ENCODE data around the gene FGF3. TPM values are rescaled to one million over a fixed set of nuclear protein-coding genes. Genes with fewer than 3 reads are reported as not detected.

FGF3 gene
- total and polyA plus RNA-seq, 4 donors = not detected

- Histone ChIP-seq H3K9me3 (ENCODE audit: control insufficient read depth, insufficient read depth, low read length) (peaks cover 2% of the 10 kb centered on the region), H3K27ac (ENCODE audit: low read depth, low read length) (no peak overlapping the region), H3K4me1 (ENCODE audit: control insufficient read depth, insufficient read depth, low read length) (no peaks in the 10 kb centered on the region)
Observed at GRCh38 chr11:69848201-69848600, 29.0 kb upstream of the FGF3 start.

GRCh38 chr11:69844396-69844795 is 25.2 kb upstream of the FGF3 start:
- Histone ChIP-seq H3K4me1 (ENCODE audit: control insufficient read depth, insufficient read depth, low read length) (peaks cover 9% of the 10 kb centered on the region), H3K27me3 (ENCODE audit: control insufficient read depth, insufficient read depth, low read length) (peaks cover 7% of the 10 kb centered on the region), H3K4me3 (ENCODE audit: low read depth, low read length) (no peak overlapping the region), H3K27ac (ENCODE audit: low read depth, low read length) (no peak overlapping the region), H3K9me3 (ENCODE audit: control insufficient read depth, insufficient read depth, low read length) (no peaks in the 10 kb centered on the region), H3K36me3 (ENCODE audit: control insufficient read depth, insufficient read depth, low read length) (no peaks in the 10 kb centered on the region)
- no peak for DNase-seq (ENCODE audit: low read depth in 4 of 6, low spot score in 6 of 6)
- 99% methylated on average over 6 of the region's 6 CpGs for WGBS (ENCODE audit: insufficient coverage)

More at GRCh38 chr11:69848201-69848600, 29.0 kb upstream of the FGF3 start:
- peaks cover 9% of the 10 kb centered on the region for H3K27me3 ChIP-seq (ENCODE audit: control insufficient read depth, insufficient read depth, low read length)
- peak in 3 of 6 donors; percentile 4 to 57 (median 44) for DNase-seq (ENCODE audit: low read depth in 4 of 6, low spot score in 6 of 6)
- no peak overlapping the region for H3K4me3 ChIP-seq (ENCODE audit: low read depth, low read length)
- H3K36me3 ChIP-seq (ENCODE audit: control insufficient read depth, insufficient read depth, low read length) = no peaks in the 10 kb centered on the region

GRCh38 chr11:69843529-69843921 is 24.3 kb upstream of the FGF3 start:
- H3K4me3 ChIP-seq (ENCODE audit: low read depth, low read length) = no peak overlapping the region
- no CpG with 5 or more reads among the region's 1 CpG for WGBS (ENCODE audit: insufficient coverage)
- H3K9me3 ChIP-seq (ENCODE audit: control insufficient read depth, insufficient read depth, low read length) = no peaks in the 10 kb centered on the region
- H3K36me3 ChIP-seq (ENCODE audit: control insufficient read depth, insufficient read depth, low read length) = no peaks in the 10 kb centered on the region
- H3K27me3 ChIP-seq (ENCODE audit: control insufficient read depth, insufficient read depth, low read length) = peaks cover 7% of the 10 kb centered on the region
- H3K27ac ChIP-seq (ENCODE audit: low read depth, low read length) = no peak overlapping the region
- H3K4me1 ChIP-seq (ENCODE audit: control insufficient read depth, insufficient read depth, low read length) = peaks cover 9% of the 10 kb centered on the region
- no peak for DNase-seq (ENCODE audit: low read depth in 4 of 6, low spot score in 6 of 6)

GRCh38 chr11:69842746-69843528 is 23.7 kb upstream of the FGF3 start:
- 48% methylated on average over 7 of the region's 7 CpGs for WGBS (ENCODE audit: insufficient coverage)
- no peak for DNase-seq (ENCODE audit: low read depth in 4 of 6, low spot score in 6 of 6)
- no peak overlapping the region for H3K27ac ChIP-seq (ENCODE audit: low read depth, low read length)

GRCh38 chr11:69841859-69842698 is 22.9 kb upstream of the FGF3 start:
- no peak overlapping the region for H3K4me3 ChIP-seq (ENCODE audit: low read depth, low read length)
- no peak overlapping the region for H3K27ac ChIP-seq (ENCODE audit: low read depth, low read length)
- peaks cover 7% of the 10 kb centered on the region for H3K27me3 ChIP-seq (ENCODE audit: control insufficient read depth, insufficient read depth, low read length)
- WGBS (ENCODE audit: insufficient coverage) = 66% methylated on average over 12 of the region's 13 CpGs
- no peaks in the 10 kb centered on the region for H3K9me3 ChIP-seq (ENCODE audit: control insufficient read depth, insufficient read depth, low read length)
- no peak for DNase-seq (ENCODE audit: low read depth in 4 of 6, low spot score in 6 of 6)
- peaks cover 9% of the 10 kb centered on the region for H3K4me1 ChIP-seq (ENCODE audit: control insufficient read depth, insufficient read depth, low read length)
- H3K36me3 ChIP-seq (ENCODE audit: control insufficient read depth, insufficient read depth, low read length) = no peaks in the 10 kb centered on the region

More at GRCh38 chr11:69842746-69843528, 23.7 kb upstream of the FGF3 start:
- H3K9me3 ChIP-seq (ENCODE audit: control insufficient read depth, insufficient read depth, low read length) = no peaks in the 10 kb centered on the region
- H3K36me3 ChIP-seq (ENCODE audit: control insufficient read depth, insufficient read depth, low read length) = no peaks in the 10 kb centered on the region
- no peak overlapping the region for H3K4me3 ChIP-seq (ENCODE audit: low read depth, low read length)
- H3K4me1 ChIP-seq (ENCODE audit: control insufficient read depth, insufficient read depth, low read length) = peaks cover 9% of the 10 kb centered on the region
- H3K27me3 ChIP-seq (ENCODE audit: control insufficient read depth, insufficient read depth, low read length) = peaks cover 7% of the 10 kb centered on the region

- Histone ChIP-seq H3K27ac (ENCODE audit: low read depth, low read length) (no peak overlapping the region), H3K9me3 (ENCODE audit: control insufficient read depth, insufficient read depth, low read length) (no peaks in the 10 kb centered on the region), H3K27me3 (ENCODE audit: control insufficient read depth, insufficient read depth, low read length) (peaks cover 9% of the 10 kb centered on the region), H3K4me1 (ENCODE audit: control insufficient read depth, insufficient read depth, low read length) (peaks cover 9% of the 10 kb centered on the region), H3K4me3 (ENCODE audit: low read depth, low read length) (no peak overlapping the region), H3K36me3 (ENCODE audit: control insufficient read depth, insufficient read depth, low read length) (no peaks in the 10 kb centered on the region)
- DNase-seq (ENCODE audit: low read depth in 4 of 6, low spot score in 6 of 6) = no peak
- WGBS (ENCODE audit: insufficient coverage) = 79% methylated on average over 4 of the region's 4 CpGs
Observed at GRCh38 chr11:69841170-69841858, 22.1 kb upstream of the FGF3 start.

- Histone ChIP-seq H3K36me3 (ENCODE audit: control insufficient read depth, insufficient read depth, low read length) (no peaks in the 10 kb centered on the region), H3K27me3 (ENCODE audit: control insufficient read depth, insufficient read depth, low read length) (peaks cover 9% of the 10 kb centered on the region), H3K4me1 (ENCODE audit: control insufficient read depth, insufficient read depth, low read length) (peaks cover 9% of the 10 kb centered on the region), H3K4me3 (ENCODE audit: low read depth, low read length) (no peak overlapping the region), H3K9me3 (ENCODE audit: control insufficient read depth, insufficient read depth, low read length) (no peaks in the 10 kb centered on the region), H3K27ac (ENCODE audit: low read depth, low read length) (no peak overlapping the region)
- no peak for DNase-seq (ENCODE audit: low read depth in 4 of 6, low spot score in 6 of 6)
- WGBS (ENCODE audit: insufficient coverage) = 39% methylated on average over 16 of the region's 20 CpGs
Observed at GRCh38 chr11:69840371-69841169, 21.4 kb upstream of the FGF3 start.

- H3K4me3 ChIP-seq (ENCODE audit: low read depth, low read length) = no peak overlapping the region
- H3K9me3 ChIP-seq (ENCODE audit: control insufficient read depth, insufficient read depth, low read length) = no peaks in the 10 kb centered on the region
- H3K4me1 ChIP-seq (ENCODE audit: control insufficient read depth, insufficient read depth, low read length) = peaks cover 15% of the 10 kb centered on the region
- H3K36me3 ChIP-seq (ENCODE audit: control insufficient read depth, insufficient read depth, low read length) = no peaks in the 10 kb centered on the region
- 96% methylated on average over 8 of the region's 9 CpGs for WGBS (ENCODE audit: insufficient coverage)
- no peak overlapping the region for H3K27ac ChIP-seq (ENCODE audit: low read depth, low read length)
- DNase-seq (ENCODE audit: low read depth in 4 of 6, low spot score in 6 of 6) = no peak
- H3K27me3 ChIP-seq (ENCODE audit: control insufficient read depth, insufficient read depth, low read length) = peaks cover 17% of the 10 kb centered on the region
Observed at GRCh38 chr11:69839516-69839915, 20.3 kb upstream of the FGF3 start.

GRCh38 chr11:69837791-69838190 is 18.6 kb upstream of the FGF3 start:
- 86% methylated on average over 4 of the region's 5 CpGs for WGBS (ENCODE audit: insufficient coverage)
- no peak overlapping the region for H3K4me3 ChIP-seq (ENCODE audit: low read depth, low read length)
- H3K27ac ChIP-seq (ENCODE audit: low read depth, low read length) = no peak overlapping the region
- H3K36me3 ChIP-seq (ENCODE audit: control insufficient read depth, insufficient read depth, low read length) = no peaks in the 10 kb centered on the region
- DNase-seq (ENCODE audit: low read depth in 4 of 6, low spot score in 6 of 6) = no peak
- H3K4me1 ChIP-seq (ENCODE audit: control insufficient read depth, insufficient read depth, low read length) = peaks cover 15% of the 10 kb centered on the region
- no peaks in the 10 kb centered on the region for H3K9me3 ChIP-seq (ENCODE audit: control insufficient read depth, insufficient read depth, low read length)
- H3K27me3 ChIP-seq (ENCODE audit: control insufficient read depth, insufficient read depth, low read length) = peaks cover 23% of the 10 kb centered on the region
